Panc1 (cell line): ENCODE measurements around the gene CDC42EP5. TPM values are rescaled to one million over a fixed set of nuclear protein-coding genes. Genes with fewer than 3 reads are reported as not detected.
A peak's percentile ranks its signal among the peaks of the same experiment; 100 is the strongest.

Experiments
- ATAC-seq: fragments of 200-7000 bp; cut with Tn5 transposase; 2 replicates; pipeline ENCODE4 v1.9.1; 2020; ENCODE audit warnings: mild to moderate bottlenecking, moderate library complexity
- BruUV-seq: library from RNA; stranded (reverse); fragments of 400-500 nt; replicated peaks from 2 replicates; lab custom pipeline; 2021; lab: Mats Ljungman, UMichigan
- CTCF ChIA-PET: fragments of 300-600 bp; sonication (Branson Sonifier 250); formaldehyde crosslinking; loops from one replicate; lab custom pipeline; 2022; ENCODE audit warnings: antibody characterized with exemption; lab: Charles Lee
- POLR2A ChIA-PET: fragments of 300-600 bp; sonication (Branson Sonifier 250); formaldehyde crosslinking; loops from one replicate; lab custom pipeline; 2022; ENCODE audit warnings: antibody characterized with exemption; lab: Charles Lee
- DNase-seq: peaks from one replicate; pipeline ENCODE4 v3.0.0-alpha.2; 2010; ENCODE audit warnings: low read depth, low spot score
- H3K27ac ChIP-seq: 2 replicates; pipeline ENCODE4 v1.5.1; 2011; ENCODE audit warnings: mild to moderate bottlenecking, low read length, inconsistent platforms
- H3K27me3 ChIP-seq: fragments of 200-500 bp; sonication (Bioruptor generic); 2 replicates; pipeline ENCODE4 v1.6.0; 2014; ENCODE audit warnings: low read length, inconsistent platforms; ENCODE audit not compliant: control insufficient read depth, insufficient read depth
- H3K36me3 ChIP-seq: fragments of 200-500 bp; sonication (Bioruptor generic); 2 replicates; pipeline ENCODE4 v1.5.1; 2014; ENCODE audit warnings: inconsistent platforms, mild to moderate bottlenecking, low read length, moderate library complexity; ENCODE audit not compliant: control insufficient read depth, insufficient read depth
- H3K4me1 ChIP-seq: 2 replicates; pipeline ENCODE4 v1.5.1; 2011; ENCODE audit warnings: inconsistent platforms, mild to moderate bottlenecking, low read length, moderate library complexity; ENCODE audit not compliant: control insufficient read depth, insufficient read depth
- H3K4me3 ChIP-seq, 2 experiments: 2 replicates each; pipeline ENCODE4 v1.5.1; 2011 to 2012; ENCODE audit warnings: low read depth in 2 of 2, low read length in 2 of 2, mild to moderate bottlenecking in 2 of 2, inconsistent platforms in 1 of 2, moderate library complexity in 1 of 2
- H3K9me3 ChIP-seq: fragments of 200-500 bp; sonication (Bioruptor generic); 2 replicates; pipeline ENCODE4 v1.5.1; 2014; ENCODE audit warnings: low read depth, mild to moderate bottlenecking, inconsistent platforms, low read length, moderate library complexity; ENCODE audit not compliant: control insufficient read depth, insufficient read depth
- CTCF ChIP-seq: fragments of 450-650 bp; IDR thresholded peaks from 2 replicates; pipeline ENCODE4 v1.5.1; 2017; ENCODE audit warnings: mild to moderate bottlenecking
- POLR2AphosphoS5 ChIP-seq: IDR thresholded peaks from 2 replicates; pipeline ENCODE4 v1.6.1; 2012; ENCODE audit warnings: mild to moderate bottlenecking, low read depth, low read length, moderate library complexity
- REST ChIP-seq, 2 experiments: IDR thresholded peaks; 2 replicates each; pipeline ENCODE4 v1.6.1; 2011 to 2012; ENCODE audit warnings: low read depth in 2 of 2, control low read depth in 1 of 2, low read length in 1 of 2, mild to moderate bottlenecking in 1 of 2, moderate library complexity in 1 of 2; ENCODE audit not compliant: insufficient read depth in 1 of 2
- SIN3A ChIP-seq: IDR thresholded peaks from 2 replicates; pipeline ENCODE4 v1.6.1; 2012; ENCODE audit warnings: low read depth, mild to moderate bottlenecking, low read length, moderate library complexity, borderline replicate concordance; ENCODE audit not compliant: insufficient read depth
- TCF7L2 ChIP-seq: IDR thresholded peaks from 2 replicates; pipeline ENCODE4 v1.6.1; 2011; ENCODE audit warnings: mild to moderate bottlenecking, low read depth, low read length, inconsistent platforms
- in situ Hi-C: cut with HindIII; loops from 2 replicates; pipeline ENCODE4 v1.10.0; 2016; ENCODE audit warnings: low sequenced_read_pairs, low pct_unique_long_range_greater_than_20kb
- intact Hi-C: fragments of 100-400 bp; cut with micrococcal nuclease; formaldehyde crosslinking; loops from one replicate; pipeline ENCODE4 v1.10.0; 2022; ENCODE audit not compliant: unreplicated experiment
- total RNA-seq: library from RNA; stranded (reverse); gene quantifications from one replicate; pipeline ENCODE4 v1.2.1, GENCODE V29; 2021; ENCODE audit not compliant: unreplicated experiment

The CDC42EP5 gene
- total RNA-seq, 1 experiment from 2014 or later: 7.1 TPM

- Histone ChIP-seq H3K9me3 (no peaks in the 10 kb centered on the region), H3K4me3 (no peak overlapping the region), H3K27ac (no peak overlapping the region), H3K27me3 (no peaks in the 10 kb centered on the region), H3K36me3 (no peaks in the 10 kb centered on the region), H3K4me1 (peaks cover 28% of the 10 kb centered on the region)
- in situ Hi-C loops (no loop called here), intact Hi-C loops (no loop called here)
- ChIA-PET CTCF (no interaction called here), POLR2A (interaction anchor here (0.6 kb wide), 1 partner anchor 20 kb away, joined by 8 read pairs; no protein-coding TSS in a partner anchor)
- TF ChIP-seq REST (IDR thresholded peaks at IDR 0.05; ENCODE audit: insufficient read depth in 1 of 2, low read depth in 2 of 2, low read length in 1 of 2): no peak
- TF ChIP-seq TCF7L2: no peak
- TF ChIP-seq CTCF: no peak
- TF ChIP-seq SIN3A: no peak
- TF ChIP-seq POLR2AphosphoS5: no peak
- ATAC-seq (no peak), DNase-seq (no peak)
- BruUV-seq: no TSS peak
Measured at GRCh38 chr19:54465426-54466109, 7.5 kb downstream of the CDC42EP5 start.

- POLR2A ChIA-PET: no interaction called here
- no TSS peak for BruUV-seq
- intact Hi-C loops: no loop called here
Measured at GRCh38 chr19:54464630-54465425, 8.3 kb downstream of the CDC42EP5 start.

More at GRCh38 chr19:54464630-54465425, 8.3 kb downstream of the CDC42EP5 start:
- ATAC-seq: peak; percentile 74
- CTCF ChIA-PET: no interaction called here
- TF ChIP-seq POLR2AphosphoS5: peak; percentile 64; the same call in 1 of the 2 replicates
- TF ChIP-seq REST (IDR thresholded peaks at IDR 0.05; ENCODE audit: insufficient read depth in 1 of 2, low read depth in 2 of 2, low read length in 1 of 2): no peak
- no peak for TF ChIP-seq CTCF
- 0 out of 2 replicates have a peak, but pooled peaks have one; percentile 69 for TF ChIP-seq SIN3A
- TF ChIP-seq TCF7L2: peak; percentile 60
- in situ Hi-C loops: no loop called here
- Histone ChIP-seq H3K4me1 (peaks cover 25% of the 10 kb centered on the region), H3K27ac (peak overlapping the region; percentile 87), H3K4me3 (peak overlapping the region; percentile 56 to 70), H3K27me3 (no peaks in the 10 kb centered on the region), H3K9me3 (no peaks in the 10 kb centered on the region), H3K36me3 (no peaks in the 10 kb centered on the region)
- no peak for DNase-seq
